Neuronal stem cell (in vitro differentiated cells): Measurements from ENCODE around the gene GOLGA6L10.
"Not testable (repeated sequence)": the region's sequence is repeated elsewhere in the genome, so short reads cannot be mapped to it uniquely, and the experiment has no call there.

Source experiments
- DNase-seq: peaks from one replicate; pipeline ENCODE4 v3.0.0-alpha.2; 2013; ENCODE audit warnings: low spot score
- H2AFZ ChIP-seq: one replicate; pipeline ENCODE4 v1.6.1; 2013; ENCODE audit warnings: mild to moderate bottlenecking, low read length, inconsistent platforms
- H2AK5ac ChIP-seq: 2 replicates; pipeline ENCODE4 v1.6.1; 2013; ENCODE audit warnings: low read depth, mild to moderate bottlenecking, inconsistent platforms, low read length, moderate library complexity, mixed read lengths
- H2BK120ac ChIP-seq: 2 replicates; pipeline ENCODE4 v1.6.1; 2013; ENCODE audit warnings: low read depth, mild to moderate bottlenecking, inconsistent platforms, low read length, moderate library complexity, mixed read lengths
- H2BK12ac ChIP-seq: one replicate; pipeline ENCODE4 v1.6.1; 2013; ENCODE audit warnings: low read length, inconsistent platforms
- H2BK15ac ChIP-seq: 2 replicates; pipeline ENCODE4 v1.6.1; 2013; ENCODE audit warnings: mild to moderate bottlenecking, low read length, inconsistent platforms, mixed read lengths
- H2BK5ac ChIP-seq: one replicate; pipeline ENCODE4 v1.6.1; 2013; ENCODE audit warnings: inconsistent platforms, mild to moderate bottlenecking, low read length, moderate library complexity
- H3K14ac ChIP-seq: one replicate; pipeline ENCODE4 v1.6.1; 2013; ENCODE audit warnings: low read length, inconsistent platforms
- H3K18ac ChIP-seq: 2 replicates; pipeline ENCODE4 v1.6.1; 2013; ENCODE audit warnings: low read length, inconsistent platforms
- H3K23ac ChIP-seq: 2 replicates; pipeline ENCODE4 v1.6.1; 2013; ENCODE audit warnings: low read depth, mild to moderate bottlenecking, mixed read lengths, low read length, inconsistent platforms; ENCODE audit not compliant: poor library complexity
- H3K27ac ChIP-seq: replicated peaks from 3 replicates; pipeline ENCODE4 v1.5.1; 2013; ENCODE audit warnings: low read length, inconsistent platforms
- H3K27me3 ChIP-seq, 3 experiments: 2 replicates each; pipeline ENCODE4 v1.6.1; 2013; ENCODE audit warnings: low read length in 3 of 3, mild to moderate bottlenecking in 2 of 3, inconsistent platforms in 1 of 3, low read depth in 1 of 3, mixed read lengths in 1 of 3, moderate library complexity in 1 of 3; ENCODE audit not compliant: control insufficient read depth in 3 of 3, insufficient read depth in 3 of 3
- H3K36me3 ChIP-seq, 2 donors: replicated peaks in 1 of 2; 2 replicates each; pipeline ENCODE4 v1.6.1; 2013; ENCODE audit warnings: low read length in 2 of 2; ENCODE audit not compliant: control insufficient read depth in 2 of 2, insufficient read depth in 2 of 2
- H3K4ac ChIP-seq: 2 replicates; pipeline ENCODE4 v1.6.1; 2013; ENCODE audit warnings: inconsistent platforms, mild to moderate bottlenecking, low read length, moderate library complexity
- H3K4me1 ChIP-seq, 2 donors: 1 replicate in 1 of 2; 2 replicates in 1 of 2; pipeline ENCODE4 v1.6.1; 2013; ENCODE audit warnings: low read length in 2 of 2, low read depth in 1 of 2; ENCODE audit not compliant: control insufficient read depth in 2 of 2, insufficient read depth in 1 of 2
- H3K4me2 ChIP-seq: one replicate; pipeline ENCODE4 v1.6.1; 2013; ENCODE audit warnings: mild to moderate bottlenecking, low read length, inconsistent platforms; ENCODE audit not compliant: insufficient read depth, poor library complexity, severe bottlenecking
- H3K4me3 ChIP-seq, 2 donors: 2 replicates each; pipeline ENCODE4 v1.5.1; 2013; ENCODE audit warnings: low read length in 2 of 2, mild to moderate bottlenecking in 2 of 2, inconsistent platforms in 1 of 2, moderate library complexity in 1 of 2
- H3K79me1 ChIP-seq: one replicate; pipeline ENCODE4 v1.6.1; 2013; ENCODE audit warnings: low read depth, mild to moderate bottlenecking, inconsistent platforms, low read length, moderate library complexity
- H3K9ac ChIP-seq: one replicate; pipeline ENCODE4 v1.6.1; 2013; ENCODE audit warnings: mild to moderate bottlenecking, low read depth, low read length, inconsistent platforms; ENCODE audit not compliant: poor library complexity
- H3K9me3 ChIP-seq, 2 donors: replicated peaks in 1 of 2; 2 replicates each; pipeline versions ENCODE3 to v1.6.1; 2013; ENCODE audit warnings: low read length in 2 of 2, mild to moderate bottlenecking in 2 of 2, inconsistent platforms in 1 of 2, low read depth in 1 of 2, mixed read lengths in 1 of 2, moderate library complexity in 1 of 2; ENCODE audit not compliant: control insufficient read depth in 2 of 2, insufficient read depth in 1 of 2
- H4K8ac ChIP-seq: one replicate; pipeline ENCODE4 v1.6.1; 2013; ENCODE audit warnings: low read depth, mild to moderate bottlenecking, inconsistent platforms, low read length, moderate library complexity
- H4K91ac ChIP-seq: one replicate; pipeline ENCODE4 v1.6.1; 2013; ENCODE audit warnings: low read length, low read depth, mild to moderate bottlenecking, inconsistent platforms; ENCODE audit not compliant: poor library complexity
- WGBS, 2 donors: extraction: QIAGEN DNeasy Blood & Tissue Kit; methylation state at CpG; one replicate each; pipeline ENCODE4 v1.1.7; 2013; ENCODE audit warnings: missing lambda C conversion rate in 2 of 2, mixed read lengths in 1 of 2; ENCODE audit not compliant: insufficient read length in 2 of 2, insufficient replicate concordance in 1 of 2; ENCODE audit errors: extremely low coverage in 2 of 2; 5-methylcytosine and 5-hydroxymethylcytosine counted together

Gene GOLGA6L10

GRCh38 chr15:82360618-82361017, 11.3 kb upstream of the GOLGA6L10 start:
- not testable (repeated sequence) for H3K23ac ChIP-seq, H3K18ac ChIP-seq, H3K4me2 ChIP-seq, H3K9ac ChIP-seq, H4K91ac ChIP-seq, H3K27me3 ChIP-seq, H2AK5ac ChIP-seq, H3K27ac ChIP-seq, H3K4me3 ChIP-seq, H3K36me3 ChIP-seq, DNase-seq, H2BK120ac ChIP-seq, H2BK12ac ChIP-seq, H3K79me1 ChIP-seq, H3K4ac ChIP-seq, H3K14ac ChIP-seq, H4K8ac ChIP-seq, H3K4me1 ChIP-seq, H2AFZ ChIP-seq, H2BK5ac ChIP-seq, H2BK15ac ChIP-seq, H3K9me3 ChIP-seq
- WGBS, 2 donors, result no CpG with 5 or more reads among the region's 7 CpGs

GRCh38 chr15:82355055-82355454, 5.8 kb upstream of the GOLGA6L10 start:
- H2BK15ac ChIP-seq, H3K14ac ChIP-seq, H3K4me3 ChIP-seq, H3K4me2 ChIP-seq, H3K4ac ChIP-seq, H3K23ac ChIP-seq, H4K91ac ChIP-seq, H3K27ac ChIP-seq, H2AFZ ChIP-seq, H2BK12ac ChIP-seq, H3K79me1 ChIP-seq, H3K9me3 ChIP-seq, H2BK120ac ChIP-seq, H3K27me3 ChIP-seq, DNase-seq, H2AK5ac ChIP-seq, H2BK5ac ChIP-seq, H3K4me1 ChIP-seq, H4K8ac ChIP-seq, H3K18ac ChIP-seq, H3K9ac ChIP-seq, H3K36me3 ChIP-seq: not testable (repeated sequence)
- WGBS, 2 donors, result no CpG with 5 or more reads among the region's 48 CpGs

- not testable (repeated sequence) for H3K27me3 ChIP-seq, H2BK12ac ChIP-seq, H3K27ac ChIP-seq, H3K14ac ChIP-seq, H4K8ac ChIP-seq, H3K36me3 ChIP-seq, H3K18ac ChIP-seq, H3K9me3 ChIP-seq, H2BK120ac ChIP-seq, H3K9ac ChIP-seq, H4K91ac ChIP-seq, H3K23ac ChIP-seq, DNase-seq, H2AK5ac ChIP-seq, H2BK15ac ChIP-seq, H3K79me1 ChIP-seq, H3K4ac ChIP-seq, H3K4me1 ChIP-seq, H2BK5ac ChIP-seq
- peak overlapping the region in 1 of 2 donors; percentile 30 for H3K4me3 ChIP-seq
- peak overlapping the region; percentile 54 for H2AFZ ChIP-seq
- peak overlapping the region; percentile 23 for H3K4me2 ChIP-seq
- WGBS, 2 donors, result no CpG with 5 or more reads among the region's 12 CpGs
Measured at GRCh38 chr15:82354546-82354945, 5.3 kb upstream of the GOLGA6L10 start.

GRCh38 chr15:82347645-82348044, 1.6 kb downstream of the GOLGA6L10 start:
- H2AFZ ChIP-seq, H3K23ac ChIP-seq, H3K14ac ChIP-seq, H2BK120ac ChIP-seq, DNase-seq, H3K9ac ChIP-seq, H4K91ac ChIP-seq, H3K27ac ChIP-seq, H4K8ac ChIP-seq, H3K36me3 ChIP-seq, H3K4ac ChIP-seq, H2BK15ac ChIP-seq, H3K27me3 ChIP-seq, H3K9me3 ChIP-seq, H3K18ac ChIP-seq, H2BK12ac ChIP-seq, H3K79me1 ChIP-seq, H2BK5ac ChIP-seq, H3K4me2 ChIP-seq, H3K4me3 ChIP-seq, H2AK5ac ChIP-seq, H3K4me1 ChIP-seq: not testable (repeated sequence)
- no CpG with 5 or more reads among the region's 5 CpGs for WGBS, 2 donors
